ENCODE measurements around the gene MIDN. TPM values are rescaled to one million over a fixed set of nuclear protein-coding genes. Genes with fewer than 3 reads are reported as not detected.

MIDN gene
- total and polyA plus RNA-seq, 2 experiments from 2014 or later: 4.0 to 9.4 TPM

DNA sequence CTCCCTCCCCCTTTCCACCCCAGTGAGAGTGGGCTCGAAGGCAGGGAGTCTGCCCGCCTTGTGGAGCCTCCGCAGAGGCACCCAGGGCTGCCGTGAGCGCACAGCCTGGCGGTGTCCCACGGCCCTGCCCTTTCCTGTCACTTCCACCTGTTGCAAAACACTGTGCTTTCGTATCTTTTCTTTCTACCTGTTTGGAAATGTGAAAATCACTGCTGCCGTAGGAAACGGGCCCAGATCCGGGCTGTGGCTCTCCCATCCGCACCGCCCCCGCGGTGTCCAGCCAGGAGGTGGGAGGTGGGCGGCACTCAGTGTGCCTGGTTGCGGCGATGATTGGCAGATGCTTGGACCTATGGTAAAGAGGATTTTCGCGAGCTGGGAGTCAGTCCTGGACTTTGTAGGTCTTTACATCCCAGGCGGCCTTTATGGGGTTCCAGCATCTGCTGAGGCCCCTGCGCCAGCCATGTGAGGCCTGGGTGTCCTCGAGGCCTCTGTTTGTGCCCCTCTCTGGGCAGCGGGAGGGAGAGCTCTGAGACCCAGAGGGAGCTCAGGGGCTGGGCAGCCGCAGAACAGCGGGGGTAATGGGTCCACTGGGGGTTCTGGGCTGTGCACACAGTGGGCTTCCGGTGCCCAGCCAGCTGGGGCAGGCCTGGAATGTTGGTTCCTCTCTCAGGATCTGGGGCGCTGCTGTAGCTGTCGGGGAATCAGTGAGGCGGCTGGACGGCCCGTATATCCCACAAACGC is 36.7 kb upstream of the MIDN start:
- in situ Hi-C loops (cut with MboI): no loop called here
- Histone ChIP-seq H2AFZ (no peak overlapping the region), H3F3A (ENCODE audit: insufficient read depth) (peaks cover 6% of the 10 kb centered on the region; the same call in 1 of the 2 replicates), H3K4me2 (ENCODE audit: unreplicated experiment) (no peak overlapping the region), H3K9me2 (ENCODE audit: insufficient read depth) (no peaks in the 10 kb centered on the region), H3K27ac (no peak overlapping the region), H3K9me3 (ENCODE audit: low read depth) (no peaks in the 10 kb centered on the region), H3K27me3 (replicated peaks; ENCODE audit: insufficient read depth) (no peaks in the 10 kb centered on the region), H4K20me1 (ENCODE audit: insufficient read depth) (no peaks in the 10 kb centered on the region), H3K4me3 (no peak overlapping the region), H3K4me1 (ENCODE audit: insufficient read depth) (peaks cover 40% of the 10 kb centered on the region), H3K36me3 (ENCODE audit: low read depth) (no peaks in the 10 kb centered on the region; the same call in 1 of the 2 replicates), H3K79me2 (ENCODE audit: insufficient read depth) (peaks cover 100% of the 10 kb centered on the region), H3K9ac (no peak overlapping the region)
- 87 to 90% methylated on average over 32 to 33 of the region's 33 CpGs for WGBS, 2 experiments (ENCODE audit: low coverage in 1 of 2, low lambda C conversion rate in 2 of 2, missing lambda C conversion rate in 2 of 2)
- DNase-seq: no peak
- TF ChIP-seq EZH2 (IDR thresholded peaks at IDR 0.05; ENCODE audit: insufficient read depth, poor library complexity, severe bottlenecking): no peak
- TF ChIP-seq EZH2phosphoT487 (IDR thresholded peaks at IDR 0.05; ENCODE audit: insufficient read depth, low read depth): no peak

DNA sequence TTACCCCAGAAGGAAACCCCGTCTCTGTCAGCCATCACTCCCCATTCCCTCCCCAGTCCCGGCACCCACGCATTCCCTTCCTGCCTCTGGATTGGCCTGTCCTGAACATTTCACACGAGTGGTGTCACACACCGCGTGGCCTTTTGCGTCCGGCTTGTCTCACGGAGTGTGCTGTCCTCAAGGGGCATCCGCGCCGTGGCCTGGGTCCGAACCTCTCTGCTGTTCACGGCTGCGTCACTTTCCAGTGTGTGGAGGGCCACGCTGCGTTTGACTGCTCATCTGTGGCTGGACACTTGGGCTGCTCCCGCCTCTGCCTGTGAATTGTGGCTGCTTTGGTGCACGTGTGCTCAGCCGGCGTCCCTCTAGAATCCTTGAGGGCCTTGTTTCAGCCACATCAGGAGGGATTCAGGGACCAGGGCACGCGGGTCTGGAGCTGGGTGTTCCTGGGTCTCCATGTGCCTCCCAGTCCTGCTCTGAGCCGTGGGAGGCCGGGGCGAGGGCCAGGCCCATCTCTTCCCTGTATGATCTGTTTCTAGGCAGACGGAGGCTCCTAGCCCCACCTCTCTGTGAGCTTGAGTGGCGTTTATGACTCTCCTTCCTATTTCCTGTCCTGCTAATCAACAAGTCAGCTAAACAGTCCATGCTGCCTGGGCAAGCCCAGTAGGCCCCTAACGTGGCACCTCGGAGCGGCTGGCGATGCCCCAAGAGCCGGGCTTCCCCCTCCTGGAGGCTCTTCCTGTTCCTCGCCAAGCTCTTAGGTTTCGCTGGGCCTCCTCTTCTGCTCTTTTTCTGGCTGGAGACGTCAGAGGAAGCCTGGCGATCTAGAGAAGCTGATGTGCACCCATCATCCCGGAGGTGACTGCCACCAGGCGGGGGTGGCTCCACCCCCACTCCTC is 34.7 kb upstream of the MIDN start:
- Histone ChIP-seq H3K27me3 (replicated peaks; ENCODE audit: insufficient read depth) (no peaks in the 10 kb centered on the region), H3K4me2 (ENCODE audit: unreplicated experiment) (peak overlapping the region; percentile 26), H3K4me3 (no peak overlapping the region), H3K36me3 (ENCODE audit: low read depth) (no peaks in the 10 kb centered on the region; the same call in 1 of the 2 replicates), H3K27ac (peak overlapping the region; percentile 71), H3K9ac (peak overlapping the region; percentile 71), H3K79me2 (ENCODE audit: insufficient read depth) (peaks cover 100% of the 10 kb centered on the region), H3K9me3 (ENCODE audit: low read depth) (no peaks in the 10 kb centered on the region), H3K4me1 (ENCODE audit: insufficient read depth) (peaks cover 32% of the 10 kb centered on the region), H4K20me1 (ENCODE audit: insufficient read depth) (no peaks in the 10 kb centered on the region), H3F3A (ENCODE audit: insufficient read depth) (no peaks in the 10 kb centered on the region; the same call in 1 of the 2 replicates), H2AFZ (peak overlapping the region; percentile 39), H3K9me2 (ENCODE audit: insufficient read depth) (no peaks in the 10 kb centered on the region)
- in situ Hi-C loops (cut with MboI): no loop called here
- DNase-seq: peak; percentile 71
- TF ChIP-seq EZH2 (IDR thresholded peaks at IDR 0.05; ENCODE audit: insufficient read depth, poor library complexity, severe bottlenecking) (no peak), EZH2phosphoT487 (IDR thresholded peaks at IDR 0.05; ENCODE audit: insufficient read depth, low read depth) (no peak)
- 64% methylated on average over 39 of the region's 39 CpGs for WGBS, 2 experiments (ENCODE audit: low coverage in 1 of 2, low lambda C conversion rate in 2 of 2, missing lambda C conversion rate in 2 of 2)

DNA sequence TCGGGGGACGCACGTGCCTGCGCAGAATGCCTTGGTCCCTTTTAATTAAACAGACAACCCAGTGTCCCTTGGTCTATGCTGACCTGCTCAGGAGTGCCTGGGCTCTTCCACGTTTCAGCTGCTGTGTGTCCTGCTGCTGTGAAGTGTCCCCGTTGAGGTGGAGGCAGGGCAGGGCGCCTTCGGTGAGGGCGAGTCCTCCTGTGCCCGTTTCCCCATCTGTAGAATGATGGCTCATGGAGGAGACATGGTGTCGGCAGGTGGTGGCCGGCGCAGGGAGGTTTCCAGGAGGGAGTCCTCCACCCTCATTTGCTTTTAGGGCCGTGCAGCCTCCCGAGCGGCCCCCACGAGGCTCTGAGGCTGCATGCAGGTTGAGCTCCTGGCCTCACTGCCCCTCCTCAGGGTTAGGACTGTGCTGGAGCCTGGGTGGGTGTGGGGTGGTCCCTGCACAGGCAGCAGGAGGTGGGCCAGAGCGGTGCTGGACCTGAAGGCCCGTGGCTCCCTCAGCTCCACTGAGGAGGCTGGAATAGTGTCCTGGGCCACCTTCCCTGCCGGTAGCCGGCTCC is 34.0 kb upstream of the MIDN start:
- DNase-seq: no peak
- 76 to 84% methylated on average over 21 of the region's 21 CpGs for WGBS, 2 experiments (ENCODE audit: low coverage in 1 of 2, low lambda C conversion rate in 2 of 2, missing lambda C conversion rate in 2 of 2)
- H3F3A ChIP-seq (ENCODE audit: insufficient read depth): no peaks in the 10 kb centered on the region; the same call in 1 of the 2 replicates
- no peaks in the 10 kb centered on the region for H3K9me2 ChIP-seq (ENCODE audit: insufficient read depth)
- H2AFZ ChIP-seq: peak overlapping the region; percentile 39; the same call in 1 of the 2 replicates
- peak overlapping the region; percentile 71 for H3K9ac ChIP-seq
- H4K20me1 ChIP-seq (ENCODE audit: insufficient read depth): no peaks in the 10 kb centered on the region
- TF ChIP-seq EZH2phosphoT487 (IDR thresholded peaks at IDR 0.05; ENCODE audit: insufficient read depth, low read depth): no peak
- no peak for TF ChIP-seq EZH2 (IDR thresholded peaks at IDR 0.05; ENCODE audit: insufficient read depth, poor library complexity, severe bottlenecking)
- no peaks in the 10 kb centered on the region for H3K9me3 ChIP-seq (ENCODE audit: low read depth)
- H3K4me2 ChIP-seq (ENCODE audit: unreplicated experiment): peak overlapping the region; percentile 26
- H3K36me3 ChIP-seq (ENCODE audit: low read depth): no peaks in the 10 kb centered on the region; the same call in 1 of the 2 replicates
- H3K27ac ChIP-seq: peak overlapping the region; percentile 71
- peaks cover 98% of the 10 kb centered on the region for H3K79me2 ChIP-seq (ENCODE audit: insufficient read depth)
- H3K4me3 ChIP-seq: no peak overlapping the region
- peaks cover 29% of the 10 kb centered on the region for H3K4me1 ChIP-seq (ENCODE audit: insufficient read depth)
- H3K27me3 ChIP-seq (replicated peaks; ENCODE audit: insufficient read depth): no peaks in the 10 kb centered on the region
- in situ Hi-C loops (cut with MboI): no loop called here

Measured in GM23248 (cell line).